ENCODE results near the gene MEGF11.

The MEGF11 gene

DNA sequence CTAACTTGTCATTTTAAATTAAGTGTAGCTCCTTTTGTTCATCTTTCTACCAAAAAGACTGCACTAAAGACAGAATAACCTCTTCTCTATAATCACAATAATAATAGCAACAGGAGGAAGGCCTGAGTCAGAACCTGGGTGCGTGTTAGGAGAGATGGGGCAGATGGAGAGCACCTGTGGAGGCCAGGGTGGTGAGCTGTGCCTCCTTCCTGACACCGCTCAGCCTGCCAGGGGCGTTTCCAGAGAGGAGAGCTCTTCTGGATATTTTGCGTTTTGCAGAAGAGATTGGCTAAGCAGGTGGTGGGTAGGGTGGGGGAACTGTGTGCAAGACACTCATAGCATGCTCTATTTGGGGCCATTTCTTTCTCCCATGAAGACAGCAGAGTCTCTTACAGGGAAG lies 83.5 kb downstream of the MEGF11 start:
- no peak for DNase-seq (ENCODE audit: low read depth)

DNA sequence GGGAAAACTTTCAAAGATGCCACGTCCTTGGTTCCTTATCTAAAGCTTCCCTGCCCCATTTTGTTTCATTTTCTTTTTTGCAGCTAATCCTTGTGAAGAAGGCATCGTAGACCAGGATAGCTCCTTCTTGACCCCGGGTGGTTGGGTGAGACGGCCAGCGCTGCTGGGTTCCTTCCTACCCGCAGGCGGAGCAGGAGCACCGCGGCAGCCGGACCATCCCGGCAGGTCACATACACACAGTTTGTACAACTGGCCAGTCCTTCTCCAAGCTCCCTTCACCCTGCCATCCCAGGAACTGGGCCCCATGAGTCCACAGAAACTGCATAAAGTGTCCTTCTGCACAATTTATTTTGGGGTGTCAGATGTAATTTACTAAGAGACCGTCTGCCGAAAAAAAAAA lies 83.9 kb downstream of the MEGF11 start:
- DNase-seq (ENCODE audit: low read depth), result no peak

DNA sequence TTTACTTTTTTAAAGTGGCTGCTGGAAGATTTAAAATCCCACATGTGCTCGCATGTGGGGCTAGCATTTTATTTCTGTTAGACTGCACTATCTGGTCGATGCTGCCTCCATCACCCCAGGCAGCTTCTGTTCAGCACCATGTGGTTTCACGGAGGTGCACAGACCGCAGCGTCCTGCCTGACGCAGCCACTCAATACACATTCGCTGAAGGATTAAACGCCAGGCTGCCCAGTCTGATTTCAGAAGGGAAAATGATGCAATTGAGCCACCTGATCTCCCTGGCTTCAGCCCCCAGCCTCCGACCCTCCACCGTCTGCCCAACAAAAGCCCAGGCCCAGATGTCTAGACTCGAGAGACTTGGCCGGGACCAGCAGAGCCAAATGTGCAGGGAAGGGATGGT lies 84.5 kb downstream of the MEGF11 start:
- no peak for DNase-seq (ENCODE audit: low read depth)

DNA sequence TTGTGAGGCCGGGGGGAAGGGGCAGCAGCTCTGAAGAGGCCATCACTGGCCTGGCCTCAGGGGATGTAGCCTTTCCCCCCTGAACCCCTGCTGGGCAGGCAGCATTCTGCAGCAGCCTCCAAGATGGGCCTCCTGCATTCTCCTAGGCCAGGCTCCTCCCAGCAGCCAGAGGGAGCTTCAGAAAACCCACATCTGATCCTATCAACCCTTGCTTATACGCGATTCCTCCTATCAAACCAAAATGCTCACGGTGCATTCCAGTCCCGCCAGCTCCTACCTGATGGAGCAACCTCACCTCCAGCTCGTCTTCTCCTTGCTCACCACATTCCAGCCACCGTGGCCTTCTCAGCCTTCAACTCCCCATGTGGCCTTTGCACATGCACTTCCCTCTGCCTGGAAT lies 85.7 kb downstream of the MEGF11 start:
- DNase-seq (ENCODE audit: low read depth), result no peak

DNA sequence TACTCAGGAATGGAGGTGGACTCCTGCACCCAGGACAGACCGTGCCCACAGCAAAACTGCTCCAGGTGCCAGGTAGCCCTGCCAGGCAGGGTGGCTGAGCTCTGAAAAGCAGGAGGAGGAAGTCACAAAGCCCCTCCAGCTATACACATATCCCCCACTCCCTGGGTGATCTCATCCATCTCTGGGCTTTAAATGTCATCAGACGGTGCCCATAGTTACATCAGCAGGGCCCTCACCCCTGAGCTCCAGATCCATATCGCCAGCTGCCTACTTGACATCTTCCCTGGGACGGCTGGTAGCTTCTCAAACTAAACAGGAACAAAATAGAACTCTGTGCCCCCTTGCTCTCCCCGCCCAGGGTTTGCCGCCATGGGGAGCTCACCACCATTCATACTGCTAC lies 87.7 kb downstream of the MEGF11 start:
- no peak for DNase-seq (ENCODE audit: low read depth)

DNA sequence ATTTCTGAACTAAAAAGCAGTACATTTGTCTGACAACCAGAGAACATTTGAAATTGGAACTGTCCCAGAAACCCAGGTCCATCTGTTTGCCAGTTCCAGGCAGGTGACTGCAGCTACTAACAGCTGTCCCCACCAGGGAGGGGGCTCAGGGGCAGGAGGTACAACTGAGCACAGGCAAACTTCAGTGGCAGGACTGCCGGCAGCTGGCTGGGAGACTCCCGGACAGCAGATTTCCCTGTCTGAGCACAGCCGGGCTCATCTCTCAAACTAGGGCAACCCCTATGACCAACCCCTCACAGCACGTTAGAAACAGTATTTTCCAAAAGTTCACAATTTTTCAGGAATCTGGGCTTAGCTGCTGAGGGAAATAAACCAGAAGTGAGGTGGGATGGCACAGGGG lies 88.8 kb downstream of the MEGF11 start:
- no peak for DNase-seq (ENCODE audit: low read depth)

DNA sequence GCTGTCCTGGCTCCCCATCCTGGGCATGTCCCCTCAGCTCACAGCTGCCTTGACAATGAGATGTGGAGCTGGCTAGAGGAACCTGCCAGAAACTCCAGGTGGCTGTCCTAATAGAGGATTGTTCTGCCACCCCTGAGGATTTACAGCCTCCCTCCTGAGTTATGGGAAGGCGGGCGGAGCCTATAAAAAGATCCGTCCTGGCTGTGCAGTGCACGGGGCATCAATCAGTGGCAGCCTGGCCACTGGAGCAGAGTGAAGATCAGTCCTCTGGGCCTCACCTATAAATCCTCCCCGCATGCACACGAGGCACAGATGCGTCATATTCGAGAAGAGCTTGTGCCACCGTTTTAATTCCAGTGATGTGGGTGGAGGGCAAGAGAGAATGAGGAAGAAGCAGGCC lies 90.0 kb downstream of the MEGF11 start:
- DNase-seq (ENCODE audit: low read depth), result no peak

DNA sequence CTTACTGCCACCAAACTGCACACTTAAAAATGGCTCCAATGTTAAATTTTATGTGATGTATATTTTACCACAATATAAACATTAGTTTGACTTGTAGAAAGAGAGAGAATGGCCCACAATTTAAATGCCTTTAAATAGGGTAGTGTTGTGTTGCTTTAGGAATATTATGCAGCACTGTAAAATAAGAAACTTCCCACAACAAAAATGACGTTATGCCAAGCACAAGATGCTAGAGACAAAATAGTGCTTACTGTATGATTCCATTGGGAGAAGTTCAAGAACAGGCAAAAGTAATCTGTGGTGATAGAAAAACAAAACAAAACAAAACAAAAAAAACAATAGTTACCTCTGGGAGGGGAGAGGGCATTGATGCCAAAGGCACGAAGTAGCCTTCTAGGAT lies 91.3 kb downstream of the MEGF11 start:
- DNase-seq (ENCODE audit: low read depth), result no peak

DNA sequence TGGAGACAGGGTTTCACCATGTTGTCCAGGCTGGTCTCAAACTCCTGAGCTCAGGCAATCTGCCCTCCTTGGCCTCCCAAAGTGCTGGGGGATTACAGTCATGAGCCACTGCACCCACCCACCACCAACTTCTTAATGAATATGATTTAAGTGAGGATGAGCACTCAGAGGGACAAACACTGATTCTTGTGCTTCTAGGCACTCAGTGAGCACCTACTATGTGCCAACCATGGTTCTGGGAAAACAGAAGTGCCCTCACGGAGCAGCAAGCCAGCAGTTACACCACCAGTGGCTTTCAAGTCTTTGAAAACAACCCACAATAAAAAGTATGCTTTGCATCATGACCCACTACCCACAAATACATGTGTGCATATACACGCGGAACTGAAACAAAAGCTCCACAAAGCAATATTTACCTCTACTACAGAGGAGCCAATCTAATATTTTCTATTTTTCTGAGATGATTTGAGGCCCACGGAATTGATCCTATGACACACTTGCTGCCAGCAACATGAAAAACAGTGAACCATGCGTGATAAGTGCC lies 91.9 kb downstream of the MEGF11 start:
- no peak for DNase-seq (ENCODE audit: low read depth)

DNA sequence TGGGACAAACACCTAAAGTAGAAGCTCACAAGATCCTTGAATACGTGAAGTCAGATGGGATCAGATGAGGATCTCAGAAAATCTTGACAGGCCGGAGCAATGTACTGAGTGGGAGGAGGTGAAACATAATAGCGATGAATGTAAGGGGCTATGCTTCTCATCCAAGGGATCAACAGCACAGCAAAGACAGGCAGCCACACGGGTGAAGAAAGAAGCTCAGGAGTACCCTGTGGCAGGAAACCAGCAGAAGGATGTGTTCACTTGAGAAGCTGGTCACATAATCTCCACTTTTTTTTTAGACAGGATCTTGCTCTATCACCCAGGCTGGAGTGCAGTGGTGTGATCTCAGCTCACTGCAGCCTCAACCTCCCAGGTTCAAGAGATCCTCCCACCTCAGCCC lies 92.4 kb downstream of the MEGF11 start:
- DNase-seq (ENCODE audit: low read depth), result no peak

DNA sequence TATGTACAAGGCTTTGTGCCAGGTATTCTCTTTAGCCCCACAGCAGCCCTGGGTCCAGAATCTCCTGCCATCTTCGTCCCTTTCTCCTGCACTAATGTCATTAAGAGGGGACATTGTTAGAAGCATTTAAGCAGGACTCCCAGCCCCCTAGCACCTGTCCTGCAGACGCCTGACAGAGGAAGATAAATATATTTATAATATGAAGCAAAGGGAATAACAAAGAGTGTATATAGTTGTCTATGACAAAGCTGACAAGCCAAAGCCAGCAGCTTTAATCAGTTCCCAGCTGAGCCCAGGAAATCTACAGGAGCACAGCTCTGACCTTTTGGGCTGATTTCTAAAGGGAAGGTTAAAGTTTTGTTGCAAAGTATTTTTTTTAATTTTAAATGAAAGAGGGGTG lies 96.0 kb downstream of the MEGF11 start:
- no peak for DNase-seq (ENCODE audit: low read depth)

DNA sequence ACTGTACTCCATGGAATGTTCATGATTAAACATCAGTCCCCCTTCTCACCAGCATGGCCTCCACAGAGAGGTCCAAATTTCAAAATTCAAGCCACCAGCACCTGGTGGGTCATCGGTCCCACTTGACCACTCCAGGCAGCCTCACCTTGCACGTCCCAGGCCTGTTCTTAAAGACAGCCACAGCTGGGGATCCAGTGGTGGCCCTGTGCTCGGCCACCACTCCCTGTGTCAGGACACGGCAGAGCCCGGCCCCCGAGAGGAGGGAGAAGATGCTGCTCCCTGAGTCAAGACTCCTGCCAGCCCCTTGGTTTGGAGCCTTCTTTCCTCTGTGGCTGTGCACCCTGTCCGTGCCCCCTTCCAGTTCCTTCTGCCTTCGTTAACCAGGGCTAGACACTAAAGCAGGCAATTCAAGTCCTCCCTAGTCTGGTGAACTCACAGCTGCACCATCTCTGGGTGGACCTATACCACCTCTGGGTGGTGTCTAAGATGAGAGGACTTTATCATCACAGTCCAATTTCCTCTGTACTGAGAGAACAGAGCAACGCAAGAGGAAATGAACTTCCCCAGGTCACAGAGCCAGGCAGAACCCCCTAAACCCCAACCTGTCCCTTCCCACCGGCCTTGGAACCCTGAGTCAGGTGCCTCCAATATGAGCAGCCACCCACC lies 97.1 kb downstream of the MEGF11 start:
- DNase-seq (ENCODE audit: low read depth), result no peak

DNA sequence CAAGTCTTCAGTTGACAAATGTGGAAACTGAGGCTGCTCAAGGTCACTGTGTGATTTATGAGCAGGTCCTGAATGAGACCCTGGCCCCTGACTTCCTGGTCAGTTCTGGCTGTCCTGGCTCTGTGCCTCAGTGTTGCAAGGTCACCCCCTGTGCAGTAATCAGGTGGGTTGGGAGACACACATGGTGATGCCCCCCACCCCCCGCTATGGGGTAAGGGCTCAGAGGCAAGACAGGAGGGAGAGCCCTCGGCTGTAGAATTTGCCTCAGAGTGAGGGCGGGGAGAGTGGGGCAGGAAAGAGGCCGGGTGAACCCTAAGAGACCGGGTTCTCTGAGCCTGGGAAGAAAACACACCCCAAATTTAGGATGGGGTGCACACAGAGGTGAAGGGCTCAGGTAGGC lies 98.5 kb downstream of the MEGF11 start:
- no peak for DNase-seq (ENCODE audit: low read depth)

DNA sequence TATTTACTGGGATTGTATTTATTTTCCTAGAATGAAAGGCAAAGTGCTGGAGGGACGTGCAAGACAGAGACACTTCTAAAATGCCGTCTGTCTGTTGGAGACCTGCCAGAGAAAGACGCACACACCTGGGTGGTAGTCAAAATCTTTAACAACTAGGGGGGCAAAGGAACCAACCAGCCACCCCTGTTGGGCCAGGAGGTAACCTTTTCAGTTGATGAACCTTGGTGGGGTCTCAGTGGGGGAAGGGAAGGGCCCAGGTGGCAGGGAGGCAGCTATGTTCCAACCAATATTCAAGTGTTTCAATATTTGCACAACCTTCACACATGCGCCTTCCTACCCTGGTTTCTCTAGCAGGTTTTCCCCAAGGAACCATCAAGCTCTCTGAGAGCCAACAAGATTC lies 99.0 kb downstream of the MEGF11 start:
- no peak for DNase-seq (ENCODE audit: low read depth)

DNA sequence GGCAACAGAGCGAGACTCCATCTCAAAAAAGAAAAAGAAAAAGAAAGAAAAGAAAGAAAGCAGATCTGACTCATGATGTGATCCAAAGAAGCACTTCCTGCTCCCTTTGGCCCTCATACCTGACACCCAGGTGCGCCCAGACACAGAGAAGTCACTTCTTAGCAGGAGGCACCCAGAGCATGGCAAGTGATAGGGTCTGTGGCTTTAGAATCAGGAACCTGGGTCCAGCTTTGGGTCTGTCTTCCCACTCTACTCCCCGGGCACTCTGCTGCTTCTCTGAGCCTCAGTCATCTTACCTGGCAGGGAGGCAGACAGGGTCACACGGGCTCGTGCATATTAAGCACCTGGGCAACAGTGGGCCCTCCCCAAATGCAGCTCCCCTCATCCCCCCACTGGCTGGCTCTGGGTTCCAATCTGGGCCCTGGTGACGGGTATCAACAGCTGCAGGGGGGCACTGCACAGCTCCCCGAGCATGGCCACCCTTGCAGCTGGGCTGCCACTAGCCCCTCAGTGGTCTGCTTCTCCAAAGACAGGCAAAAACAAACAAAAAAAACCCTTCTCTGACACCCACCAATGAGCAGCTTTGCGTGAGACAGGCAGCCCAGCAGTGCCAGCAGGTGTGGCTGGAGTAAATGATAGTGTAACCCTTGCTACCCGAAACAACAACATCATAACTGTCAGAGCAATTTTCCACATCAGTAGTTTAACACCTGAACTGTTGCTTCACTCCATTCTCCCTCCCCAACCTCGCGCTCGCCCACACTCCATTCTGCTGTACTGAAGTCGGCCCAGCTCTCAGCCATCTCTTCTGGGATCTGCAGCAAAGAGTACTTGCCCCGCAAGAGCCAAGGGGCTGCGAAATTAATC lies 99.8 kb downstream of the MEGF11 start:
- DNase-seq (ENCODE audit: low read depth), result no peak

DNA sequence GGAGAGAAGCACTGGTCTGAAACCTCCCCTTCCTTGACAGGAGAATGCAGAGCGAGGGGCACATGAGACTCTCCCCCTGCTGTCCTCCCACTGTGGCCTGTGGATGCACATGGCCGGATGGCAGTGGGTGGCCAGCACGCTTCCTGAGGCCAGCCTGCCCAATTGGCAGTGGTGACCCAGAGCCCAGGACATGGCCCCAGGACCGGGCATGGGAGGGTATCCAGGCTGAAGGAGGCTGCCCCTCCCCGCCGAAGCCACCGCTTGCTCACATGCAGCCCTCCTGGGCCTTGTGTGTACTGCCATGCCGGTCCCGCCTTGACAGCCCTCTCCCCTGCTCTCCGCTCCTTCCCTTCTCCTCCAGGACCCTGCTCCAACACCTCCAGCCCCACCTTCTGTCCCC lies 100.9 kb downstream of the MEGF11 start:
- DNase-seq (ENCODE audit: low read depth), result no peak

DNA sequence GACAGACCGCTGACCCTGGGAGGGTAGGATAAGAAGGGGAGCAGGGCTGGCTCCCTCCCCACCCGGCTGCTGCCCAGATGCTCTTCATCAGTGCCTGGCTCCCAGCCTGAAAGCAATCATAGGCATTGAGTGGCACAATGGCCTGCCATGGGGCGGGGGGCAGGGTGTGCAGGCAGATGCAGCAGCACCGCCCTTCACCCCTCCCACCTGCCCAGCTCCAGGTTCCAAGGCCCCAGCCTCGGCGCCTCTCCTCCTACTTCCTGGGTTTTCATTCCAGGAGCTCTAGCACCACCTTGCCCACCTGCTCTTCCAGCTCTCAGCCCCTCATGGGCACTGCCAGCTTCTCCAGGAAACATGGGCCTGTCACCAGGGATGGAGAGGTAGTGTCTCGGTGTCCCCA lies 101.7 kb downstream of the MEGF11 start:
- no peak for DNase-seq (ENCODE audit: low read depth)

DNA sequence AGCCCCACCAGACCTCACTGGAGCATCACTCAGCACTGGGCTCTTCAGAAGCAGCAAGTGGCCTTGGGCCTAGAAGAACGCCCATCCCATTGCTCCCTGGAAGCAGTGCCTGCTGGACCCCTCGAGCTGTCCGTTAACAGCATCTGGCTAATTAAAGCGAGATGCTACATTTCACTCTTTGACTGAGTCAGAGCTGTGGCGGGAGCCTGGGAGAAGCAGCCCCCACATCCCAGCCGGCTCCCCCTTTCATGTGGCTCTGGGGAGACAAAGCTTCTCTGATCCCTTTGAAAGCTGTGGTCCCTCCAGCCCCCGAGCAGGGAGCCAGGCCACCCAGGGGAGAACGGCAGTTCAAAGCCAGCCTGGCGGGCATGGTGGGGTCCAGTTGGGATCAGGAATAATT lies 103.7 kb downstream of the MEGF11 start:
- no peak for DNase-seq (ENCODE audit: low read depth)

DNA sequence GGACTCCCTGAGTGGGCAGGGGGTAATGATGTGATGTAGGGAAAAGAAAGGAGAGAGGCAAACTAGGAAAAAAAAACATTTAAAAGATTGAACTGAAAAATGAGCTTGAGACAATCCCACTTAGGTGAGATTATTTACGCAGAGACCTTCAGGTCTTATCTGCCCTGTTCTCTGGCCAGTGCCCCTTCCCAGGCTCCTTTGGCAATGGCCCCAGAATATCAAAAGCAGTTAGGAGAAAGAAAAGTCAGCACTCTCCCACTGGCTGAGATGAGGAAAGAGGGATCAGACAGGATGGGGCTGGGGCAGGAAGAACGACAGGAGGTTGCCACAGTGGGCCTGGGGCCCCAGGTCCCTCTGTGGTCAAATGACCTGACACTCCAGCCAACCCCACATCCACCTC lies 105.4 kb downstream of the MEGF11 start:
- no peak for DNase-seq (ENCODE audit: low read depth)

DNA sequence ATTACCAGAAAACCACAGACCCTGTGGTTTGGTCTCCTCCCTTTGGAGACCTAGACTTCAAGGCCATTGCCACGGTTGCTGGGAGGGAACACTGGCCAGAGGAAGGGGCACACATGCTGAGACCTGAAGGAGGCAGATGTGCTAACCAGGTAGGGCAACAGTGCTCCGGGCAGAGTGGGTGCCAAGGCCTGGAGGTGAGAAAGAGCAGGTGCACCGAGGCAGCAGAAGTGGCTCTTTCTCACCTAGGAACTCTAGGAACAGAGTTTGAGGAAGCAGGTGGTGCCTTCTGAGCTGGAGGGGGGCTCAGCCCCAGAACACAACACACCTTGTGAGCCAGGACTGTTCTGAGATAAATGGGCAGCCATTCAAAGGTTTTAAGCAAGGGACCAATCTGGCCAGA lies 106.1 kb downstream of the MEGF11 start:
- DNase-seq (ENCODE audit: low read depth), result no peak

DNA sequence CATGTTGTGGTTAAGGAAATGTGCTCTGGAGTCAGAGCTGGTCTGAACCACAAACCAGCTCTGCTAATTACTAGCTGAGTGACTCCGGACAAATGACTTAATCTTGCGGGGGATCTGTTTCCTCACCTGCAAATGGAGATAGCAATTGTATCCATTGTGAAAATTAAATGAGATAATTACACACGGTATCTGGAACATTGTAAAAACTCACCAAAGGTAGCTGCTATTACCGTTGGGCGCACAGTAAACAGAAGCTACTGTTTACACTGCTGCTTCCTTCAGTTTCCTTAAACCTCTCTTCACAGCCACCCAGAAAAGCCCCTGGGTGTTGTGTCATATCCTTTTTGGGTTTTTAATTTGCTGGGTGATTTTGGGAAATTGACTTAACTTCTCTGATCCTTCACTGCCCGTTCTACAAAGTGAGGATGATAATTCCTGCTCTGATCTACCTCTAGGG lies 107.8 kb downstream of the MEGF11 start:
- no peak for DNase-seq (ENCODE audit: low read depth)

DNA sequence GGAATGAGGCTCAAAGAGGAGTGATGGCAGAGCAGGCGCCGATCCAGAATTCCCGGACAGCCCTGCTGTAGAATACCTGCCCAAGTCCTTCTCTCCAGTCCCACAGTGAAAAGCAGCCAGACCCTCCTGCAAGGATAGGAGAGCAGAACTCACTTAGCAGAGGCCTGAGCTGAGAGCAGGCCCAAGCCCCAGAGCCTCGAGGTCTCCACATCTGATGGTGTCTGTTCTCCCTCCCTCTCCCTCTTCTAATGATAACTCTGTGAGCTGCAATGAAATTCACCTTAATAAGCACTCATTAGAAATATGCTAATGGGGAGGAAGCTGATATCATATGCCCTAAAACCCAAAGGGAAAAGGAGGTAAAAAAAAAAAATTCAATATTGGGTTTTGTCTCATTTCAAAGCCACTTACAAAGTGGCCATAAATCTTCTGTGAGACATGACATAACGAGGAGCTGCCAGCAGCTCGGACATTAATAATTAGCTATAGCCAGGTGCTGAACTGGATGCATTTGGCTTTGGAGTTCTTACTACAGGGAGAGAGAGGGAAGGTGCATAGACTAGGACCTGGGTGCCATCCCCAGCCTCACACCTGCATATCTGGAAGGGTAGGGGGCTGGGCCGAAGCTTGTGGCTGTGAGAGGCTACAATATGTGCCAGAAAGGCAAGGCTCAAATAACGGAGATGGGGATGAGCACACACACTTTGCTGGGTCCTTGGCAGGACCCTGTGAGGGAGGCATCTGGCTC lies 108.4 kb downstream of the MEGF11 start:
- no peak for DNase-seq (ENCODE audit: low read depth)

DNA sequence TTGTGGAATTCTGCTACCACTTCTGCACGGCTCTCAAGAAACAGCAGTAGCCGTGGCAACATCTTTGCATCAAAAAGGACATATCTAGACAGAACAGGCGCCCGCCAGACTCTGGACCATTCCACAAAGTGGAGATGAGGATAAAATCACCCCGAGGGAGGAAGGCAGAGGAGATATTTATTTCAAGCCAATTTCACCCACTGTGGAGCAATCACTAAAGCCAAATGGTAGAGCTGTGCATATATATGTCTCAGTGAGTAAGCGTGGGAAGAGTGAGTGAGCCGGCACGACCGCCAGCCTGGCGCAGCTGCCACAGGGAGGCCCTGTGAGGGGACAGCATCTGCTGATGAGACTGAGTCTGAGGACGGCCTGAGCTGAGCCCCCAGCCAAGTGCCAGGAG lies 111.3 kb downstream of the MEGF11 start:
- DNase-seq (ENCODE audit: low read depth), result no peak

Data from T-helper 22 cell (primary cell).